GM19372 (cell line): ENCODE data around the gene ADAM10.

Experiments
- ATAC-seq: cut with Tn5 transposase; IDR thresholded peaks from one replicate; pipeline ENCODE4 v1.9.1; 2021; ENCODE audit warnings: mild to moderate bottlenecking, low read depth, moderate library complexity; ENCODE audit not compliant: unreplicated experiment

The ADAM10 gene

DNA sequence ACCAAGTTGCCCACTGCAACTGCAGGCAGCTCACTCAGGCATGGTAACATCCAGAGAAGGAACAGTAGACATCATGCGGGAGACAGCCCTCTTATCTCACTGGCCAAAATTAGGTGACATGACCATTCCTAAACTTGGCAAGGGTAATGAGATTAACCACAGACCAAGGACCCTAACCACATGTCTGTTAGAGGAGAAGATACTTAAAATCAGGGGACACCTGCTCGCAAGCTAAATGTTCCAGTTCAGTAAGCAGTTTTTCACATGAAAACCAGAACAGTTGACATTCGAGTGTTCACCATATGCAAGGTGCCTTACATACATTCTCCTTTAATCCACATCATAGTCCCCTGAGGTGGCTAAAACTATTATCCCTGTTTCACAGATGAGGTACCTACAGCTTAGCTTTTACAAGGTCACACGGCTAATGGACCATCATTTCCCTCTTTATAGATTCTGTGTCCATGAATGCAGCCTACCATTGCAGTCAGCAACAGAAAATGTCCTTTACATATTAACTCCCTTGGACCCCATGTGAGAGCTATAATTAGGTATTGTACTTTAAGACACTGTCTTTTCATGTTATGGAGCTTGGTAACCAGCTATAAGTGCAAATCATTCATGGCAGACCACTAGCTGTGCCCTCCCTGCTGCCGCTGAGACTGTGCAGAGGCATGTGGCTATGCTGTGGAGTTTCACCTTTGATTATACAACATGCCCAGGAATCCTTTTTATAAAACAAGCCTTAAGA, 163.6 kb downstream of the ADAM10 start:
- no peak for ATAC-seq

DNA sequence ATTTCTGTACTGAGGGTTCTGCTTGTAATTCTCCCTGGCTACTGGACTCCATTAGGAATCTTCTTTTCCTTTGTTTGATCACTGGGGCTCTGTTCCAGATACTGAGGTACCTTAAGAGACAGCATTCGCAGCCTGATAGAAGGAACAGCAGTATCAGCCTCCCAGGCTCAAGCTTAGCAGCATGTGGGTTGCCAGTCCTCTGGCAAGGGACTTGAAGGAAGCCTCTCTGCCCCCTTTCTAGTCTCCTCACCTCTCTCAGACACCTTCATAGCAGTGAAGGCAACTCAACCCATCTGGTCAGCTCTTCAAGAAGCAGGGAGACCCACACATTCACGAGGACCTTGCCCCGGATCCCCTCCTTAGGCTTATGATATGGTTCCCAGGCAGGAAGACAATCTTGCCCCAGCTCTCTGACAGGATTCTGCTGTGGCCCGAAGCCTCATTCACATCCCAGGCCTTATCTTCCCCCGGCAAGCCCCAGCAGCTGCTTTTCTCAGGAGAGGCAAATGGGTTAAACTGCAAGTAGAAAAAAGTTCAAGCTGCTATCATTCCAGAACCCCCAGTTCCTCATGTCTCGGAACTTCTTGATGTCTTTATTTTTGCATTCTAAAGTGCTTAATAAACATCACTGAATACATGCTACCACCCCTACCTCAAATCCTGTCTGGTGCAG, 164.6 kb downstream of the ADAM10 start:
- no peak for ATAC-seq

DNA sequence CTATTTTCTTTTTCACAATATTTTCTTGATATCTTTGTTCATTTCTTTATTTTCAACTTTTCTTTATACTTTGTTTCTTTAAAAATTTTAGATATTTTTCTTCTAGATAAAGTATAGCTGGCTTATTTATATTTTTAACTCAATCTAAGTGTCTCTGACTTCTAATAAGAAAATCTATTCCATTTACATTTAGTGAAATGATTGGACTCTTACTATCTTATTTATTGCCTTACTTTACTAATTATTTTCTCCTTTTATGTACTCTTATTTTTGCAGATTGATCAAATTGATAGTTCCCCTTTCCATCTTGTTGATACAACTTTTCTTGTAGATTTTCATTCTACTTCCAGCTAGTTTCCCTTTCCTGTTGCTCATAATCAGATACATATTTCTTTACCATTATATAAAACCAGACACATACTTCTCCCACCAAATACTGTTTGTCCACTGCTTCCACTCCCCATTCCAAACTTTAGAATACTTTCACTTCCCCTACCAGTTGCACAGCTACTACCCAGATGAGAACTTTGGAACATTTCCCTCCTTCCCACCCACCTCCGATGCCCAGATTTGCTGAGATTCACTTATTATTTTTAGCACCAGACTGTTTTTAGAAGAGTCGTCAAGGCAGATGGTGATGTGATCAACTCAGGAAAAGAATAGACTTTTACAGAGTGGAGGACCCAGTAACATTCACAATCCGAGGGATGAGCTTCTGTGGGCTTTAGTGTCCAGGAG, 166.2 kb downstream of the ADAM10 start:
- no peak for ATAC-seq

DNA sequence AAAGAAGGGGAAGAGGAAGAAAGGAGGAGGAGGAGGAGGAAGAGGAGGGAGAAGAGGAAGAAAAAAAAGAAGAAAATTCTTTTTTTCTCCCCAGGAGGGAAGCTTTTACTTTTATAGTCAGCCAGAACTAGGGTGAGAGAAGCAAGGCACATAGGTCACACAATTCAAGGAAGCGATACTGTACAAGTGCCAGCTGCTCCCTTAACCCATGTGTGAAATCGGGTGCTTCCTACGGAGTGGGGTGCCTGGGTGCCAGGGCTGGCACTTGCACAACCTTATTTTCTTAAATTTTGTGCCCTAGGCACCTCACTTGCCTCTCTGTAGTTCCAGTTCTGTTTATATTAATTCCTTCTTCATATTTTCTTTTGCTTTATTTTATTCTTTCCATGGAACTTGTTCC, 167.3 kb downstream of the ADAM10 start:
- no peak for ATAC-seq

DNA sequence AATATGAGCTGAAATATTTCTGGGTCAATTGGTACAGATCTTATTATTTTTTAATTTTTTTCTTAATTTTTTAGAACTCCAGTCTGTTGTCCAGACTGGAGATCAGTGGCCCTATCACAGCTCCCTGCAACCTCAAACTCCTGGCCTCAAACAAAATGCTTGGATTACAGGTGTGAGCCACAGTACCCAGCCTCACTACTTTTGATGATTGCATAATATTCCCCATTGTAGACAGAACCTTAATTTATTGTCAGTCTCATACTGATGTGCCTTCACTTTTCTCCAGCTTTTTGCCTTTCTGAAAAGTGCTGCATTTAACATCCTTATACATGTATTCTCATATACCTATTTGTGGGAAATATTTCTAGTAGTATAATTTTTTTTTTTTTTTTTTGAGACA, 172.8 kb downstream of the ADAM10 start:
- no peak for ATAC-seq

DNA sequence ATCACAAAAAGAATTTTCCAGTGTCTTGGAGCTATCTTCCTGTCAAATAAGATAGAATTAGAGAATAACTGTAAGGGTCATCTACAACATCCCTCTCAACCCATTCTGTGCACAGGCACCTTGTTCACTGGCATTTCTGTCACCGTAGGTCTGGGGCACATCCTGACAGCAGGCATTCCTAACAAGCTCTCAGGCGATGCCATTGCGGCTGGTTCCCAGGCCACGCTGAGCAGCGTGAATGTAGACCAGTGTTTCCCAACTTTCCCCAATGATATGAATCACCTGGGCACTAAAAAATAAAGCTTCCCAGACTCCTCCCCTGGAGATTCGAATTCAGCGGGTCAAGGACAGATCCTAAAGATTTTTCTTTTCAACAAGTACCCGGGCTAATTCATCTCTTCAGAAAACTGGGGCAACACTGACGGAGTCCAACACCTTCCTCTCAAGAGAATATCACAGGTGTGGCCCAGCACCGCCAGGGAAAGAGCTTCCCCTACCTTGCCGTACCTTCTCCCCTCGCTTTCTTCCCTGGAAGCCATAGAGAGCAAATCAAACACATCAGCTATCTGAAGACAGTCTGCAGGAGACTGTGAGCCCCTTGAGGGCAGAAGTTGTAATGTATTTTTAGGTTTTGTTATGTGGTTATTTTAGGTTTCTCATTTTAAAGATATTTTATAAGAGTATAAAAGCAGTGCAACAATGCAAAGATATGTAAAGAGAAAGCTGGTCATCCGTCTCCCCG, 174.3 kb downstream of the ADAM10 start:
- ATAC-seq: no peak

DNA sequence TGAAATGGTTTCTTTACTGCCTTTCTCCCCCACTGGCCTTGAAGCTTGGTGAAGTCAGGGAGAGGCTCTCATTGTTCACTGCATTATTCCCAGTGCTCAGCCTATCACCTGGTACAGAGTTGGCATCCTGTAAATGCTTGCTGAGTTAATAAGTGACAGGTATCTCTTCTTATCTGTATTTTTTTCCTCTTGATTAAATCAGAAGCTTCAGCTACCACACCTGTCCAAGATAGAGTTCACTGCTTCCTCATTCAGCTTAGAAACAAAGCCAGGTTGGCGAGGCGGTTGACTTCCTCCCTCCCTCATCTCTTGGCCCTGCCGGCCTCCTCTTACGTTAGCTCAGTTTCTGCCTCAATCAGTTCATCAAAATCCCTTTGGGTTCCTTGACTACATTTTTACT, 174.9 kb downstream of the ADAM10 start:
- no peak for ATAC-seq

DNA sequence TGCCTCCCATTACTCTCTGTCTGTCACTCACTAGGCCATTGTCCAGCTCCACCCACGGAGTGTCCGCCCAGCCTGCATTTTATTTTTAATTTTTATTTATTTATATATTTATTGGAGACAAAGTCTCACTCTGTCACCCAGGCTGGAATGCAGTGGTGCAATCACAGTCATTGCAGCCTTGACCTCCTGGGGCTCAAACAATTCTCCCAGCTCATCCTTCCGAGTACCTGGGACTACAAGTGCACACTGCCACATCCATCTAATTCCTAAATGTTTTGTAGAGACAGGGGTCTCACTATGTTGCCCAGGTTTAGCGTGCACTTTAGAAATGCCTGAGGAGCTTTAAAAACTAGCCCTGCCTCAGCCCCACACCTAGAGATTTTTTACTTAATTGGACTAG, 176.2 kb downstream of the ADAM10 start:
- ATAC-seq: no peak

DNA sequence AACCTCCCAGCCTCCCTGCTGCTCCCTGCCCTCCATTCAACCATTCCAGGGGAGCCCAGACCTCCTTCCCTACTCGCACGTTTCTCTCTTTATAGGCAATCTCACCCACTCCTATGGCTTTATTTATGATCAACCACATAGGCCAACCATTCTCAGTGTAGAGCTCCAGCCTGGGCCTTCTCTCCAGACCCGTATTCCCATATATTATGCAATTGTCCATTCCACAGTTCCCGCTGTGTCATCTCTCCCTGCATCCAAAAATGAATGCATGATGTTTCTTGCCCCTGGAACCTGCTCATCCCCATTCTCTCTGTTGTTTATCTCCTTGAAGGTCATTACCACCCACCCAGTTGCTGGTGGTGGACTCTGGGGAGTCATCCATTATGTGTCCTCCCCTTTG, 177.0 kb downstream of the ADAM10 start:
- no peak for ATAC-seq

DNA sequence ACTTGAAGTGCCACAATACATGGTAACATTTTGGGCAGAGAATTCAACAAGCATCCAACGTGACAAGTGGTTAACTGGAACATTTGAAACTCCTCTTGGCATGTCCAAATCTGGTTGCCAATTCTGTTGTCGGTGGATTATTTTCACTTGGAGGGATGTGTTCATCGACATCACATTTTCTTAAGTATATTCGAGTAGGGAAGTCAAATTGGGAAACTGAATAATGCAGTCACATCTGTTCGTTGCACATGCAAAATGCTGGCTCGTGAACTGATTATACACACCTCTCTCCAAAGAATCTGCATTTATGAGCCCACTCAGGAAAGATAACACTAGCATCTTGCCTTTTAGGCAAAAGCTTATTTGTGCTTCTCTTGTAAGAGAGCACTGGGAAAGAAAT, 178.0 kb downstream of the ADAM10 start:
- ATAC-seq: no peak

DNA sequence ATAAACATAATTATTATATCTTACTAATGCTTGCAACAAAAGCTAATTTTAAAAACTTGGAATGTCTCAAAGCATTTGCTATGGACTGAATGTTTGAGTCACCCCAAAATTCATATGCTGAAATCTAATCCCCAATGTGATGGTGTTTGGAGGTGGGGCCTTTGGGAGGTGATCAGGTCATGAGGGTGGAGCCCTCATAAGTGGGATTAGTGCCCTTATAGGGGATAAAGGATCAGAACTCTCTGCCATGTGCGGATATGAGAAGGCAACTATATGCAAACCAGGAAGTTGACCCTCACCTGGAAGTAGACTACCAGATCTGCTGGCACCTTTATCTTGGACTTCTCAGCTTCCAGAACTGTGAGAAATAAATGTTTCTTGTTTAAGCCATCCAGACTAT, 180.1 kb downstream of the ADAM10 start:
- no peak for ATAC-seq

DNA sequence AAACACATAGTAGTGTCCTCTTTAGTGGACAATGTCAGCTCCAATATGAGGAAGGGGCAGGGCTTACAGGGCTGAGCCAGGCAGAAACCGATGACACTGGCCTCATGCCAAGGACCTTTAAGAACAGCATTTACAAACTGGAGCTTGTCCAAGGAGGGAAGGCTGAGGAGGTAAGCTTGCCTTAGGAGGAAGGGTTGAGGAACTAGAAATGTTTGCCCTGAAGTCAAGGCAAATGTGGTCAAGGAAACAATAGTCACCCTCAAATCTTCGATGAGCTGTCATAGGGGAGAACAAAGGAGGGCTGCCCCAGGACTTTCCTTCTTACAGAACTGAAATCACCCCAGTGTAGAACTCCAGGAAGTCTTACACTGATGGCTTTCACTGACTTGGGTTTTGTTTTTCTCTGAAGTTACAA, 181.3 kb downstream of the ADAM10 start:
- no peak for ATAC-seq

DNA sequence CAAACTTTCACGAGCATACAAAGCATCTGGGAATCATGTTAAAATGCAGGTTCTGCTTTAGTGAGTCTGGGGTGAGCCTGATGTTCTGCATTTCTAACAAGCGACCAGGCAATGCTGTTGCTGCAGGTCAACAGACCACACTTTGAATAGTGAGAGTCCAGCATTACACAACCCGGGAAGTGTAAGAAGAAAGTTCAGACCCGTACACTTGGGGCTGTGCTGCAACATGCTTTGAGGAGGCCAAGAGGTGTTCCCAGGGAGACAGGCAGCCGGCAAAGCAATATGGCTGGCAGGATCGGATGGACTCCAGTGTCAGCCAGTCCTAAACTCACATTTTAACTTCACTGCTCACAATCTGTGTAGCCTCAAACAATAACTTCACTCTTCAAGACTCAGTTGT, 183.5 kb downstream of the ADAM10 start:
- no peak for ATAC-seq

DNA sequence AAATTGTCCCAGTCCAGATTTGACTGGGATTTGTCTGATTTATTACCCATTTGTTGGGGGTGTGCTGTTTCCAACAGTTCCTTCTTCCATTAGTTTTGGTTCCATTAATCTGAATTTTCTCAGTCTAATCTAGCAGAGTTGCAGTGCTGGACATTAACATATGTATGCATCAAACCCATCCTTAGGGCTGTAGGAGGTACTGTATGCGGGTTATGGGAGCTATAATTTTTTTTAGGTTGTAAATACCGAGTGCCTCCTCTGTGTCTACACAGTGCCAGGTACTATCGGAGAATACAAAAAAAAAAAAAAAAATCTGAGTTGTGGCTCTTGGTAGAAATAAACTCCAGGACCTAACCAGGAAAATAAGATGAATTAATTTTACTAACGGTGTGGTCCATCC, 183.9 kb downstream of the ADAM10 start:
- no peak for ATAC-seq

DNA sequence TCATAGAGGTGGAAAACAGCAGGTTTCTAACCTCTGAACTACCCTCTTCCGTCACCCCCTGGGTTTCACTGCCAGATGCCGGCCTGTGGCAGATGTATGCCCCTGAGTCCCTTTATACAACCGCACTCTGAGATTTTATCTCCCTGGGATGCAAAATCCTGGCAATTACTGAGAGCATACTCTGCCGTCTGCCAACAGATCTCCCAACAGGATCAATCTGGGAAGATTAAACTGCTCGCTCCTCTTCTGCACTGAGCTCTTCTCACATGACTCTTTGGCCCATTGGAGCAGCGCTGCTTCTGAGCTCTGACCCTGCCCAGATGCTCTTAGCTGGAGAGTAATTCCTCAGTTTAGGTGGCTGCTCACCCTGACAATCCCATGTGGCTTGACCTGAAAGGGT, 184.5 kb downstream of the ADAM10 start:
- no peak for ATAC-seq

DNA sequence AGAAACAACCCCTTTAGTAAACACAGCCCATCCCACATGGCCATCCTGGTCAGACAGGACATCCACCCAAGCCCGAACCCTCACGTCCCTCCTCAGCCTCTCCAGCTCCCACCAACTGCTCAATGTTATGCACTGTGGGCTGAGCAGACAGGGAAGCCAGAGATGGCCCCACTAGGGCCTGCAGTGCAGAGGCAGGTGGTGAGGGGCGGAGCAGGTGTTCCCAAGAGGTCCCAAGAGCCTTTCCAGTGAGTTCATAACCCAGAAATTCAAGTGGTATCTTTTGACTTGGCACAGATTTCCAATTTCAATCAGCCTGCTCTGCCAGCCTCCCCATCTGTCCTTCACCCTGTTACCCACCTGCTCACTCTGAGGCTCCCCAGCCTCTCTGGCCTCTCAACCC, 187.4 kb downstream of the ADAM10 start:
- no peak for ATAC-seq

DNA sequence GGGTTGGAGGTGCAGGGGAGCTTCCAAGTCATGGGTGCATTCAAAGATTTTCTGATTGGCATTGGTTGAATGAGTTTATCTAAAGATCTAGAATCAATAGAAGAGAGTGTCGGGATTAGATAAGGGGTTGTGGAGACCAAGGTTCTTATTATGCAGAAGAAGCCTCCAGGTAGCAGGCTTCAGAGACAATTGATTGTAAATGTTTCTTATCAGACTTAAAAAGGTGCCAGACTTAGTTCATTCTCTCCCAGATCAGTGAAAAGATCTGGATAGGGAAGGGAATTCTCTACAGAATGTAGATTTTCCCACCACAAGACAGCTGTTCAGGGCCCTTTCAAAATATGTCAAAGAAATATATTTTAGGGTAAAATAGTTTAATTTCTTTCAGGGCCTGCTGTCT, 188.2 kb downstream of the ADAM10 start:
- no peak for ATAC-seq

DNA sequence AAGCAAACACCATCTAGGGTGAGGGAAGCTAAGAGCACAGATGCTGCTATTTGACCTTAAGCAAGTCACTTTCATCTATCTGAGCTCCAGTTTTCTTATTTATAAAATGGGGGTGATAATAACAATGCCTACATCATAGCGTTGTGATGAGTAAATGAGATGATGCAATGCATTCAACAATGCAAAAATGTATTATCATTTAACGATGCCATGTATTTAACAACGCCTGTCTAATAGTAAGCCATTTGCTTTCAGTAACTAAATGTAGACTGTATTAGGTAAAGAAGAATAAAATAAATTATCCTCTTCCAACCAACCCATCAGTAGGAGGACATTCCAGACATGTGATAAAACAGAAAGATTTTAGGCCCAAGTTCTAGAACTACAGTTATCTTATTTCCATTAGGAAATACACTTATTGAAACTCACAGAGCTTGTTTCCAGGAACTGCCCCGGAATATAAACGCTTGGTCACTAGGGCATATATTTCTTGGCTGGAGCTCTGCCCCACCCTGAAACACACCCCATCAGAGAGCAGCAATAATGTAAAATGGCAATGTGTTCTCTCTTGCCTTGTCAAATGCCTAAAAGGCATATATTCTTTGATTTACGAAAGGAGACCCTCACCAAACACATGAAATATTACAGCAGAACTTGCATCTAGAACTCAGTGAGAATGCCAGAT, 189.5 kb downstream of the ADAM10 start:
- ATAC-seq: no peak

DNA sequence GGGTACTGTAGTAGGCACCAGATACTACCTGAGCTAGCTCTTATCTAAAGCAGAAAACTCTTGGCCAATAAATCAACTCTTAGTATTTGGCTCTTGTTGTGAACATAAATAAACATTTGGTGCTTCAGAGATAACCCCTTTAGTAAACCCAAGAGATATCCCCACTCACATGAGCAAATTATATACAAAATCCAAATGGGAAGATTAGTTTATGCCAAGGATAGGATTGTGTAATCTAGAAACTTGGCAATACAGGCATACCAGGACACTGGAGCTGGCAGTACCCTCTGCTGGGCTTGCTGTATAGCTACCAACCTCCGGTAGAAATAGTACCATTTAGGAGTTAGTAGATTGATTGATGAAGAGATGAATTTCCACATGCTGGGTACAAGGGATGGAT, 190.7 kb downstream of the ADAM10 start:
- no peak for ATAC-seq

DNA sequence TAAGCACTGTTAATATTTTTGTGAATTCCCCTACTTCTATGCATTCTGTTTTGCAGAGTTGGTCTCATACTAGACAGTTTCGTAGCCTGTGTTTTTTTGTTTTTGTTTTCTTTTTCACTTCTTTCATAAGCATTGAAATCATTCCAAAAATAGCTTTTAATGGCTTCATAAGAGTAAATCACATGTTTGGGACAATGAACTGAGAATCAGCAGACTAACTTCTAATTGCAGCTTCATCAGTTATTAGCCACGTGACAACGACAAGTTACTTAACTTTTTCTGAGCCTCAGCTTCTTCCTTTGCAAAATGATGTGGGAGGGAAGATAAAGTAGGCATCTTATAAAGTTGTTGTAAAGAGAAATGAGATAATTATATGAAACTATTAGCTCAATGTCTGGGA, 193.0 kb downstream of the ADAM10 start:
- no peak for ATAC-seq

DNA sequence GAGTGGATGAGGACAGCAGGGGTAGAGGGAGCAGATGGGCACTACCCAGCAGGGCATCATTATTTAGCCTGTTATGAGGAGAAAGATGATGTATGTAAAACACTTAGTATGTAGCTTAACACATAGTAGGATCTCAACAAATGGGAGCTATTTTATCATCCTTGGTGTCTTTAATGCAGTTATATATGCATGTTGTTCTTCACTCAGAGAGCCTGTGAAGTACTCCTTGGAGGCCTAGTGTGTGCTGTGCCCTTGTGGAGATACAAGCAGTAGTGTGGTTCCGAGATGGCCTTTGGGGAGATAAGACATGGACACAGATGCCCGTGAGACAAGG, 193.5 kb downstream of the ADAM10 start:
- no peak for ATAC-seq
